Activated CD4-positive, alpha-beta T cell treated with anti-CD3 and anti-CD28 coated beads for 4 hours (primary cell): ENCODE measurements around the gene SLX4IP.

Experiments
- DNase-seq, 2 donors: peaks; one replicate each; pipeline ENCODE4 v3.0.0-alpha.2; 2020

The SLX4IP gene

DNA sequence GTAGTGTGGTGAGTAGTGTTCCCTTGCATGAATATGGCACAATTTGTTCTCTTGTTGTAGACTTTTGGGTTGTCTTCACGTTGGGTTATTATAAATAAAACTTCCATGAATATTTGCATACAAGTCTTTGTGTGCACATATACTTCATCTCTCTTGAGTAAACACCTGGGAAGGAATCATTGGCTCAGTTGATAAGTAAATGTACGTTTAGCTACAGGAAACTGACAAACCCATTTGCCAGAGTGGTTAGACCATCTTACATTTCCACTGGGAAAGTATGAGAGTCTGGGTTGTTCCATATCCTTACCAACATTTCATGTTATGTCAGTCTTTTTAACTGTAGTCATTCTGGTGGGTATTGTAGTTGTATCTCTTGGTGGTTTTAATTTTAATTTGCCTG lies 119.2 kb downstream of the SLX4IP start:
- no peak for DNase-seq

DNA sequence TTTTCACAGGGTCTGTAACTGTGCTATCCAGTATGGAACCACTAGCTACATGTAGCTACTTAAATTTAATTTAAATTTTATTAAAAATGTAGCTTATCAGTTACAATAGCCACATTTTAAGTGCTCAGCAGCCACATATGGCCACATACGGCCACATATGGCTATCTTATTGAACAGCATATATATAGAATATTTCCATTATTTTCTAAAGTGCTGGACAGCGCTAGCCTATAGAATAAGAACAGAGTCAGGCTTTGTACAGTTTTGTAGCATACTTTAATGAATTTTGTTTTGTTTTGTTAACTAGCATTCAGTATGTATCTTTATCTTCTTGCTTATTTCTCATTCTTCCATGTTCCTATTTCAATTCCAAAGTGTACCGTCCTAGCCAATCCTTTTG lies 120.3 kb downstream of the SLX4IP start:
- DNase-seq, result no peak

DNA sequence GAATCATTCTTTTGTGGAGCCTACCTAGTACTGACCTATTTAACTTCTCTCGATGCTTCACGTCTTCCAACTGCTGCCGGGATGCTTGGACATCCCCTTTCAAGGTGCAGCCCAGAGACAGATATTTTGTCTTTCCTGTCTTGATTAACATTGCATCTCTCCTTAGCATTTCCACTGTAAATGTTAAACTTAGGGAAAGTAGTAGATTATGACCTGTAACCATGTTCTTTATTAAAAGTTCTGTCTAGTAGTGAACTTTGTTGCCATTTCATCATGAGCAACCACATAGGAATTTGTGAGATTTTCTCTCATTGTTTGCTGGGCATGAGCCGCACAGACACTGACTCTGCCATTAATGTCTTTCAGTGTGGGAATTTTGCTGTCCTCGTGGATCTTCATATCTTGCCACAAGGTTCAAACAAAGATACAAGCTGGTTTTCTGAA lies 120.8 kb downstream of the SLX4IP start:
- DNase-seq, result no peak

DNA sequence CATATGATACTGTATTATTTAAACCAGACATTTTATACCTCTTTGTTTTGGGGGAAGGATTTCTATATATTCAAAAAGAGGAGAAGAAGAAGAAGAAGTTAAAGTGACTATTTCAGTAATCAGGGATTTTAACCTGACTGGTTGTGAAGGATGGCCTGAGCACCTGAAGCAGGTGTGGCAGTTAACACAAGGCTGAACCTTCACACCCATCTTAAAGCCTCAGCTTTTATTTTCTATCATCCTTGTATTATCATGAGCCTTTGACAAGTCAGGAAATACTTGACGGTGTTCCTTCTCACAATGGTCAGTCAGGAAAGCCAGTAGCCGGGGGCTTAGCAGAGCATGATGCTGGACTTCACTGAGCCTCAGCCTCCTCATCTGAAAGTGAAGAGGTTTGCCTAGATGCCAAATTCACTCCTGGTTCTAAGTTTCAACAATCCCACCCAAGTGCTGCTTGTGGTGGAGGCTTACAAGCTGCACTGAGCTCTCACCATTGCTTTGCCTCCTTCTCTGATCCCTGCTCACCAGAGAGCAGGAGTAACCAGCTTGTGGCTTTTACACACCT lies 121.5 kb downstream of the SLX4IP start:
- no peak for DNase-seq

DNA sequence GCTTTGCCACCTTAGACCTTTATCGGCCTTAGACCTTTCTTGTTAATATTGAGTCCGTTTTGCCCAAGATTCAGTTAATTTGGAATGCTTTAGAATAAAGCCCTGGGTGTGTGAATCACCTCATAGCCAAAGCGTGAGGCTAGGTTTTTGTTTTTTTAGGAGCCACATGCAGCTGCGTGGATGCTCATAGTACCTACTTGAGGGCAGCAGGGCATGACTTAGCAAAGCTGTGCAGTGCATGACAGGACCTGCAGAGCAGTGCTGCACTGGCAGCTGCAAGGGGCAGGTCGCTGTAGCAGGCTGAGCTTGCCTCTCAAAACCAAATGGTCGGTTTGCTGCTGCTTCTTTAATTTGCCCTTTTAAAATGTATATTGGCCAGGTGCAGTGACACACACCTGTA lies 122.6 kb downstream of the SLX4IP start:
- DNase-seq, result no peak

DNA sequence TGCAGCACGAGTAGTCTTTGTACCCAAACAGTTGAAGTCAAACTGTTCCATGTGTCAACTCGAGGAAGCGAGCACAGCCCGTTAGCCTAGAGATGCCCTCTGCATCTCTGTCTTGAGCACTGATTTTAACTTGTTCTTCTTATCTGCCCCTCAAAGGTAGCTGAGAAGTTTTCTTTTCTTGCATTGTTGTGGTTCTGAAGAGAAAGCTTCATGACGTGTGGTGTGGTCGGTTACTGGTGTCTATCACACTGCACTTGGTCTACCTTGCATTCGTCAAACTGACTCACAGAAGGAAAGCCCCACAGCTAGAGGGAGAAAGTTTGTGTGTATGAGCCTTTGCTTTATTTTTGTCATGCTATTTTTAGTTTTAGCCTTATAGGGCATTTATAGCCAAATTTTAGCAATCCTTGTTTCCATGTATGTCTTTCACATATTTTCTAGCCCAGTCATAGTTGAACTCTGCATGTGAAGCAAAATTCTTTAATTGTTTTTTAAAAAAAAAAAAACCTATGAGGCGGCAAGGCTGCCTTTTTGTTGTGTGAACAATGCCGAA lies 123.6 kb downstream of the SLX4IP start:
- DNase-seq, result no peak

DNA sequence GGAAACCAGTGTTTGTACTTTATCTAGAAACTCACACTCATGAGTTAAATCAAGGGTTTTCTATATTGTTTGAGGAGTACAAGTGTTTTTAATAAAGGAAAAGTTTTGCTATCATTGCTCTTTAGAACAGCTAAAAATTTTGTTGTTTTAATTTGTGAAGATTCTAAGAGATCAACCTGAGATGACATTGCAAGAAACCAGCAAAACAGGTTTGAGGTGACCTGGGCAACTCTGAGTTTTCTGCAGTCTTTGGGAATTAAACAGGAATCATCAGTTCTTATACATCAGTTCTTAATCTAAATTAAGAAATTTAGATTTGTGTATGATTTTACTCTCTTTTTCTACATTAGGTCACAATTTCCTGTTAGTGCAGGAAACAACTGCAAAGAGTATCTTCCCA lies 124.2 kb downstream of the SLX4IP start:
- DNase-seq, result no peak

DNA sequence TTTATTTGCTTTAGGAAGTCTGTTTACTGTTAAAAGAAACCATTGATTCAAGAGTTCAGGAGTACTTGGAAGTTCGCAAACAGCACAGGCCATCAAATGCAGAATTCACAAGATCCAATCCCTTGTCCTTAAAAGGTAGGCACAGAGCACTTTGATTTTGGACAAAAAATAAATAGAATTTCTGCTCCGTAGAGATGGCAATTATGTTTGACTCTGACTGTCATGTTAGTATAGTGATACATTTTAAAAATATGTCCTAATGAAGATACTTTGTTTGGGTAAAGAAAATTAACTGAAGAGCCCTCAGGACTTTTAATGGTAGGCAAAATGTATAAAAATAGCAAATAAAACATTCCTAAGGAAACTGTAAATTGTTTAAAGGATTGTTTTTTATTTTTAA lies 125.6 kb downstream of the SLX4IP start:
- no peak for DNase-seq

DNA sequence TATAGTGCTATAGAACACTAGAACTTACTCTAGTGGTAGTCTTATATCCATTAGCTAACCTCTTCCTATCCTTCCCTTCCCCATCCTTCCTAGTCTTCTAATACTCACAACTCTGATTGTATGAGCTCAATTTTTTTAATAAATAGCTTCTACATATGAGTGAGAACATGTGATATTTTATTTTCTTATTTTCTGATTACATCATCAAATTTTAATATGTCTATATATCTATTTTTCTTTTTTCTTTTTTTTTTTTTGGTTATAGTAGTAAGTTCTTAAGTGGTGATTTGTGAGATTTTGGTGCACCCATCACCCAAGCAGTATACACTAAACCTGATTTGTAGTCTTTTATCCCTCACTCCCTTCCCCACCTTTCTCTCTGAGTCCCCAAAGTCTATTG lies 126.2 kb downstream of the SLX4IP start:
- DNase-seq, result no peak

DNA sequence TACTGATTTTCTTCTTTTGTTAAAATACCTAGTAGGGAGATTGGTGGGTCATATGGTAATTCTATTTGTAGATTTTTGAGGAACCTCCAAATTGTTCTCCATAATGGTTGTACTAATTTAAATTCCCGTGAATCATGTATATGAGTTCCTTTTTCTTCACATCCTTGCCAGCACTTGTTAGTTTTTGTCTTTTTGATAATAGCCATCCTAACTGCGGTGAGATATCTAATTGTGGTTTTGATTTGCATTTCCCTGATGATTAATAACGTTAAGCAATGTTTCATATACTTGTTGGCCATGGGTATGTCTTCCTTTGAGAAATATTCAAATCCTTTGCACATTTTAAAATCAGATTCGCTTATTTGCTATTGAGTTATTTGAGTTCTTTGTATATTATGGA lies 127.8 kb downstream of the SLX4IP start:
- DNase-seq, result no peak

DNA sequence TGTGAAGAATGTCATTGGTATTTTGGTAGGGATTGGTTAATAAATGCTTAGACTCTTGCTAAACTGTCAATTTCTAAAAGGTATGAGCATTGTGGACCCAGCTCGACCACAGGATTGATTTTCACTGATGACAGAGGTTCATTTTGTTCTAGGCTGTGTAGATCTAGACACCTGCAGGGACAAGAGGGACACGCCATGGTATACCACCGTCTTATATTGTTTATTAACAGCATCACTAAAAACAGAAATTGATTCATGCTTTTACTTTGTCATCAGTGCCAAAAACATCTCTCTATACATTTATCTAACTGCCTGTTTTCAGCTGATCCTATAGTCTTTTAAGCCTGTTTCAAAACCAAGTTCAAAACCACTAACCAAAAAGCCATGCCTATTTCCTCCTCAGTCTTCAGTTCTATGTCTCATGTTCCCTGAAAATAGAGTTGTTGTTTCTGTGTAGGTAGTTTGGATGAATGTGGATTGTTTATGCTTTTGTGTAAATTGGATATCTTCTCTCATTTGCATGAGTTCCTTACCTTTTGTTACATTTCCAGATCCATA lies 128.9 kb downstream of the SLX4IP start:
- no peak for DNase-seq

DNA sequence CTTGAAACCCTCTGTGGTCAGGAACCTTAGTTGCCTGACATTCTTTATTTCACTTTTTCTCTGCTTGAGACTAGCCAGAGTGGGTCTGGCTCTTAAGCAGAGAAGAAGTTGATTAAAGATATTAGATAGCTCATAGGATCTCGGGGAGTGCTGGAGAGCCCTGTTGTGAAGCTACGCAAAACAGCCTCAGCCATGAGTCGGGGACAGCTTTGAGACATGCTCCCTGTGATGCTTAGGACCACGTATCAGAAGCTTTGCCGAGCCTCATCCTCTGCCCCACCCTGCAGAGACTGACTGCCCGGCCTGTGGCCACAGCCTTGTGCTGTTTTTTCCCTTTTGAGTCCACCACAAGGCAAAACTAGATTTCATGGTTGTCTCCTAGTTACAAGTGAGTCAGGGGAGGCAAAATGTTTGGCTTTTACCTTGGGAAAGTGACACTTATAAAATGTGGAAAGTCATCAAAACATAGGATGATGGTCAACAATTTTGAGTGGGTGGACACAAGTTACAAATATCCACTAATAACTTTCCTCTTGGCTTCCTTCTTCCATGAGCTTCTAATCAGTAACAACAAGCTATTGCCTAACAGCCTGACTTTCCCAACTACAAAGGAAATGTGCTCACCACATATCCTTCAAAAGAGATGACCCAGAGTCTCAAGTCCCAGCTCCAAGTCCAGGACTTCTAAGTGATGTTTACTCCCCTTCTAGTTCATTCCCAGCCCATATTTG lies 130.3 kb downstream of the SLX4IP start:
- no peak for DNase-seq

DNA sequence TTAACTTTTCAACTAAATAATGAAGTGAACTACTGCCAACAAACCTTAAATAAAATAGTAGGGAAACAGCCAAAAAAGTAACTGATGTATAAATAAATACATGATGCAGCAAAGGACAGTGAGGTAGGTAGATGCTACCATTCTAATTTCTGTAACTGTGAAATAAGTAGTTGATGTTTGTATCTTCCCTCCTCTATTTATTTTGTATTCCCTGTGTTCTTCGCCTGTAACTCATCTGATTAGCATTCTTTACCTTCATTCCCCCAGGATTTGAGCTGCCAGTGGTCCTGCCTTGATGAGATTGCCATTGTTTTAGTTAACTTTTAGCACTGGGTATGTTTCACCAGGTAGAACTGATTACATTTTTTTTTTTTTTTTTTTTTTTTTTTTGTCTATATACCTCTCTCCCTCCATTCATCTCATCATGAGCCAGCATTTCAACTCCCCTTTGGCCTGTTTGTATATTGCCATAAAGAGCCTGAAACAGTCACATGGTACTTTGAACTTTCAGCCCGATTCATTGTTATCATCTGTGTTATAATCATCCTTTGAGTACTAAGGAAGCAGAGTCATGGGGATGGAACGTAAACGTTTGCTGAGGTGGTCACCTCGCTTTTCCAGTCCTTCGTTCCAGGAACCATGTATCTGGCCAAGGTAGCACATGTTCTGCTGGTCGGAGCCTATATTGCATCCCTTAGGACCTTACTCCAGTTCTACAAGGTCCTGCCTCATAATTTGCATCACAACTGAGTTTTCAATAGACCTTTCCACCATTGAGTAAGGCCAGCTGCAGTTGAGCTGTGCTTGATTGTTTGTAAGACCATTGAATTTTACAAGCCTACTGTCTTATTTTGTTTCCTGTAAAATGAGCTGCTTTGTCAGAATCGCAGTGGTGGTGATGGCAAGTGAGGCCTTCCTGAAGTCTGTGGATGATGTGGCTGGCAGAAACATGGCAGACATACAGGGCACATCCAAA lies 131.1 kb downstream of the SLX4IP start:
- DNase-seq, result no peak

DNA sequence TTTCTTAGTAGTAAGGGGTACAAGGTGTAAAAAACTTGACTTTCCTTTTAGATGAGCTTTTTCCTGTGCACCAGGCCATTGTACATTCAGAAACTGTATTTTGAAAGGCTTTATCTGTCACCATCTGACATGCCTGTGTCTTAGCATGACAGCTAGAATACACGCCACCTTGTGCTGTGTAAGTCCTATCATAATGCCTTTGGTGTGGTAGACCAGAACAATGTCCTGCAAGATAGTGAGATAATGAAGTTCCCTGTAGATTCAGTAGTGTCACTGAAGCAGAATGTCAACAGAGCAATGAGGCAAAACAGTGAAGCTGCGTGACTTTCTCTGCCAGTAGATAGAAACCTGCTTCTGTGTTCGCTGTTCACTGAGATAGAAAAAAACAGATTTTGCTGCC lies 132.9 kb downstream of the SLX4IP start:
- DNase-seq, result no peak

DNA sequence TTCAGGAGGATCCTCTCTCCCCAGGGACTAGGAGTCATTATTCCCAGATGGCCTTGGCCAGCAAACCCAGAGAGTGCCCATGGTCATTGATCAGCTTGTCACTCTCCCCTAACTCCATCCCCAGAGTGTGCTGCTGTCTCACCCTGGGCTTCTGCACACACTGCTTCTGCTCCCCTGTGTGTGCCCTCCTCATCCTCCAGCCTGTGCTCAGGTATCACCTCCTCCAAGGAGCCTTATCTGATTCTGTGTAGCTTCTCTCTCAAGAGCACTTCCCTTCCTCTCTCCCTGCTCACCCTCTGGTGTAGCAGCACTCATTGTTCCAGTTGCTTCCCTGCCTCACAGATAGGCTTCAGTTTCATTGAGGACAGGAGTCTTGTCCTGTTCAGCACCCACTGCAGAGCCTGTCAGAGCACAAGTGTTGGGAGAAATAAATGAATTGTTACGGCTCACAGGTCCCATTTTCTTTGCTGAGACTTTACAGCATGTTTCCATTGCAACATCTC lies 136.3 kb downstream of the SLX4IP start:
- no peak for DNase-seq

DNA sequence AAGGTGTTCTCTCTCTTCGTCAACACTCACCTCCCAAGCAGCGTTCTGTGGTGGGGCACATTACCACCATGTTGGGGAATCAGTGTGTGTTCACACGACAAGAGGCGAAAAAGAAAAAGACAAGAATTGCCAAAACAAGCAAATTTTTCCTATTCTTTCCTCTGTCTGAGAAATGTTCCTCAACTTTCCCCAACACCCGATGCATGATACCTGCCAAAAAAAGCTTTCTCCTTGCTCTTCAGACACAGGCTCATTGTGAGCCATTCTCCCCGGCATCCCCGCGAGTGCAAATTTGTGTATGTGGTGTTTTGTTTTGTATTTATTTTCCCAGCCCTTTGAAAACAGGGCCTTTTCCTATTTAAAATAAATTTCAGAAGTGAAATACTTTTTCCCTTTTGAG lies 137.7 kb downstream of the SLX4IP start:
- DNase-seq, result no peak

DNA sequence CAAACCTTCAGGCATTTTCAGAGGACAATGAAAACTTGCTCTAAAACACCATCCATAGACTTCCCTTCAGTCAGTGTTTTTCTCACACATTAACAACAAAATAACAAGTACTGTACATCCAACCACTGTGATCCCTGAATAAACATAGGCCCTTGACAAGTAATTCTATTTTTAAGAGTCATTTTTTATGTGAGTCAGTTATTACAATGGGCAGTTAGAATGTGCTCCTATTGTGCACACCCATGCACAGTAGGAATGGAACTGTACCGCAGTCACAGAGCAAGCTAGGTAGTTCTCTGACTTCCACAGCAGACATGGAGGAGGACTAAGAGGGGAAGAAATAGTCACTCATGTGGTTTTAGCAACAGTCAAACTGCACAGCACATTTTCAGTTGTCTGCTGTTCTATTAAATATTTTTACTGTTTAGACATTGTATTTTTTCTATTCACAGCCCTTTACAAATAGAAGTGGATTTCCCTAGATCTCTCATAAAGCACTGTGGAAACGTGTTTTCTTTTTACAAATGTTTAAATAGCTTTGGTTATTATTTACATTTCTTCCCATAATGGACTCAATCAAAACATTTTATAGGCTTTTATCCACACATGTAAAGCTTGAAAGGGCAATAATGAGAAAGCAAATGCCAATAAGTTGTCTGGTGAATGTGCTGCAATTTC lies 138.3 kb downstream of the SLX4IP start:
- DNase-seq, result no peak

DNA sequence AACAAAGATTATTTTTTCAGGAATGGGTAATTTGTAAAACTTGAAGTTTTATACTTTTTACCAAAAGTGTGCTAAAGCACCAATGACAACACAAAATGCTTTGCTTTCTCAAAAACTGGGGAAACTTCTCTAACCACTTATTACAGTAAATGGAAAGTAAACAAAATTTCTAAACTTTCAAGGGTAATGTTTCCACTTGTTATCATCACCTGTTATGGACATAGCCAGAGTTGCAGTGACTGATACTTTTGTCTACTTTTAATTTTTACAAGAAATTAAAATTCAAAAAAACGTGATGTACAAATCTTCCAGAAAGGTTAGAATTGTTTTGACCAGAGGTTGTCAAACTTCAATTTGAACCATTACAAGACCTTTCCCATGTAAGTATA lies 138.8 kb downstream of the SLX4IP start:
- no peak for DNase-seq

DNA sequence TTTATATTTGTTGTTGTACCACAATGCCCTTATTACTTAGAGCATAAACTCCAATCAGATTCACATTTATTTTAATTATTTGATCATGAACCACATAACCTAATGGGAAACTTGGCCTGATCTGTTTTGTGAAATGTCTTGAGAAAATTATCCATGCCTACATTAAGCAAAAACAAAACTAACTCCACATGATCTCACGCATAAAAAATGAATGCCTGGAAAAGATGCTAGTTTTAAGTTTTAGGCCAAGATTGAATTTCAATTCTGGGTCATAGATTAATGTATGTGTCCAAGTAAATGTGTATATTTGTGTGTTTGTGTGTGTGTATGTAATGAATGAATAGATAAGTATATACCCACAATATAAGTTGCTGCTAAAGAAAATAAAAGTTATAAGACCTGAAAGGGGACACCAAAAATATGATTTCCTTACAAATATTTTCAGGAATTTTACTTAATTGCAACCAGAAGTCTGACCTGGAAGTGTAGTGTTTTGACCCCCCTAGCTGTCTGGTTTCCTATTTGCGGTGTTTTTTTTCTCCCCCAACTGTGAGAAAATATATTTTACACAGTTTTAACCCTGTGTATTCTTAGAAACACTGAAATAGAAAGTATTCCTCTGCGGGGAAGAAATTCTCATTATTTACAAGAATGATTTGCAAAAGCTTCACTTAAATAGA lies 141.4 kb downstream of the SLX4IP start:
- no peak for DNase-seq

DNA sequence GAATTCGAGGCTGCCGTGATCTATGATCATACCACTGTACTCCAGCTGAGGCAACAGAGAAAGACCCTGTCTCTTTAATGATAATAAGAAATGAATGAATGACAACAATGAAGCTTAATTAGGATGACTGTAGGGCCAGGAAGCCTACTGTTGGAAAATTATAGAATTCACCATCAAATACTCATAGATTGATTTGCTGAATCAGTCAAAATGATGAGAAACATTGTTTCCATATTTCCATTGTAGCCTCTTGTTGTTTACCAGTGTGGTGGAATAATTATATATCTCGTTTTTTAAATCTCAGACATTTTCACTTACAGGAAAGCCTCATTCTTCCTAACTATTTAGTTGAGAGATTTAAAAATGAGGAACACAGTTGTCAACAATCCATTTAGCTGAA lies 142.5 kb downstream of the SLX4IP start:
- no peak for DNase-seq

DNA sequence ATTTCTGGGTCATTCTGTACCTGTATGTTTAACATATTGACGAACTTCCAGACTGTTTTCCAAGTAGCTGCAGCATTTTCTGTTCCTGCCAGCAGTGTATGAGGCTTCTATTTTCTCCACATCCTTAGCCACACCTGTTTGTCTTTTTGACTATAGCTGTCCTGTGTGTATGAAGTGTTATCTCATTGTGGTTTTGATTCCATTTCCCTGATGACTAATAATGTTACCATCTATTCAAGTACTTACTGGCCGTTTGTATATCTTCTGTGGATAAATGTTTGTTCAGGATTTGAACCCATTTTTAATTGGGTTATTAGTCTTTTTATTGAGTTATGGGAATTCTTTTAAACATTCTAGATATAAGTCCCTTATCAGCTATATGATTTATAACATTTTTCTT lies 143.5 kb downstream of the SLX4IP start:
- DNase-seq, result no peak

DNA sequence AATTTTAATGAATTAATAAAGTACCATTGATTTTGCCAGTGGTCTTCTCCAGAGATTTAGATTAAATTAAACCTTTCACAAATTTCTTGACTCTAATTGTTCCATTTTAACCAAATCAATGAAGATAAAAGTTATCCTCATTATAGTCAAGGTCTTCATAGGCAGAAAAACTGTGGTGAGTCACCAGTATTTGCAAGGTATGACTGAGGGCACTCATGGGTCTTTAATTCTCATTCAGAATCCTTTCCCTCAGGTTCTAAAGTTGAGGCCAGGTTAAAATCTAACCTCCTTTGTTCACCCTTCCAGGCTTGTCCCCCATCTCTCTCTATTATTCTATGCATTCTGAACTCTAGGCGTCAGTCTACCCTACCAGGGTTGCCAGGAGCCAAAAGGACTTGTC lies 144.8 kb downstream of the SLX4IP start:
- DNase-seq, result no peak
